ENCODE data around the gene ENTPD7. TPM values are rescaled to one million over a fixed set of nuclear protein-coding genes. Genes with fewer than 3 reads are reported as not detected.

Gene ENTPD7
- total RNA-seq, 1 donor from 2014 or later, result 9.9 TPM

DNA sequence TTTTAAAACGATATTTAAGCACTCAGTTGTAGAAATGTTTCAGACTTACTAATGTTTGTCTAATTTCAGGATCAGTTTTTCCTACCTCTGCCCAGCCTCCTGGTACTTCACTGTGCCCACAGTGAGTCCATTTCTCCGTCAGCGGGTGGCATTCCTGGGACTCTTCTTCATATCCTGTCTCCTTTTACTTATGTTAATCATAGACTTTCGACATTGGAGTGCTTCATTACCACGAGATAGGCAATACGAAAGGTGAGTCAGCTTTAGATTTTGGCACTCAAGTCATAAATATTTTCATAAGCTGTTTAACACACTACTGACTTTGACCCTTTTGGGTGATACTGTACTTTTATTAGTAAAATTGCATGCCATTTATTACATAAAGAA is 2.1 kb downstream of the ENTPD7 start:
- H3K27ac ChIP-seq, result no peak overlapping the region
- DNase-seq (ENCODE audit: low spot score in 2 of 2), result no peak
- intact Hi-C loops (cut with DNase I), result no loop called here

GRCh38 chr10:99665304-99665703 is 6.0 kb downstream of the ENTPD7 start:
- Histone ChIP-seq H3K9me3 (no peaks in the 10 kb centered on the region), H3K27ac (no peak overlapping the region), H3K4me1 (peaks cover 0 to 1% of the 10 kb centered on the region in 2 donors), H3K36me3 (peaks cover 3 to 5% of the 10 kb centered on the region in 2 donors), H3K4me3 (no peak overlapping the region), H3K27me3 (no peaks in the 10 kb centered on the region)
- no peak for DNase-seq (ENCODE audit: low spot score in 2 of 2)
- TF ChIP-seq, protein P1, sequence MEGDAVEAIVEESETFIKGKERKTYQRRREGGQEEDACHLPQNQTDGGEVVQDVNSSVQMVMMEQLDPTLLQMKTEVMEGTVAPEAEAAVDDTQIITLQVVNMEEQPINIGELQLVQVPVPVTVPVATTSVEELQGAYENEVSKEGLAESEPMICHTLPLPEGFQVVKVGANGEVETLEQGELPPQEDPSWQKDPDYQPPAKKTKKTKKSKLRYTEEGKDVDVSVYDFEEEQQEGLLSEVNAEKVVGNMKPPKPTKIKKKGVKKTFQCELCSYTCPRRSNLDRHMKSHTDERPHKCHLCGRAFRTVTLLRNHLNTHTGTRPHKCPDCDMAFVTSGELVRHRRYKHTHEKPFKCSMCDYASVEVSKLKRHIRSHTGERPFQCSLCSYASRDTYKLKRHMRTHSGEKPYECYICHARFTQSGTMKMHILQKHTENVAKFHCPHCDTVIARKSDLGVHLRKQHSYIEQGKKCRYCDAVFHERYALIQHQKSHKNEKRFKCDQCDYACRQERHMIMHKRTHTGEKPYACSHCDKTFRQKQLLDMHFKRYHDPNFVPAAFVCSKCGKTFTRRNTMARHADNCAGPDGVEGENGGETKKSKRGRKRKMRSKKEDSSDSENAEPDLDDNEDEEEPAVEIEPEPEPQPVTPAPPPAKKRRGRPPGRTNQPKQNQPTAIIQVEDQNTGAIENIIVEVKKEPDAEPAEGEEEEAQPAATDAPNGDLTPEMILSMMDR (IDR thresholded peaks at IDR 0.05), result no peak
- intact Hi-C loops (cut with DNase I), result no loop called here

More for the DNA sequence above, 2.1 kb downstream of the ENTPD7 start:
- TF ChIP-seq, protein P1 (IDR thresholded peaks at IDR 0.05), result no peak
- Histone ChIP-seq H3K36me3 (peaks cover 0 to 3% of the 10 kb centered on the region in 2 donors), H3K4me3 (no peak overlapping the region), H3K4me1 (peaks cover 0 to 7% of the 10 kb centered on the region in 2 donors), H3K27me3 (no peaks in the 10 kb centered on the region), H3K9me3 (no peaks in the 10 kb centered on the region)

- H3K9me3 ChIP-seq, result no peaks in the 10 kb centered on the region
- intact Hi-C loops (cut with DNase I), result no loop called here
- peaks cover 3 to 5% of the 10 kb centered on the region in 2 donors for H3K36me3 ChIP-seq
- no peaks in the 10 kb centered on the region for H3K4me1 ChIP-seq
- H3K4me3 ChIP-seq, result no peak overlapping the region
- no peak for DNase-seq (ENCODE audit: low spot score in 2 of 2)
- no peak overlapping the region for H3K27ac ChIP-seq
- TF ChIP-seq, protein P1 (IDR thresholded peaks at IDR 0.05), result no peak
- H3K27me3 ChIP-seq, result no peaks in the 10 kb centered on the region
These were observed 7.9 kb downstream of the ENTPD7 start for GRCh38 chr10:99667108-99667751.

DNA sequence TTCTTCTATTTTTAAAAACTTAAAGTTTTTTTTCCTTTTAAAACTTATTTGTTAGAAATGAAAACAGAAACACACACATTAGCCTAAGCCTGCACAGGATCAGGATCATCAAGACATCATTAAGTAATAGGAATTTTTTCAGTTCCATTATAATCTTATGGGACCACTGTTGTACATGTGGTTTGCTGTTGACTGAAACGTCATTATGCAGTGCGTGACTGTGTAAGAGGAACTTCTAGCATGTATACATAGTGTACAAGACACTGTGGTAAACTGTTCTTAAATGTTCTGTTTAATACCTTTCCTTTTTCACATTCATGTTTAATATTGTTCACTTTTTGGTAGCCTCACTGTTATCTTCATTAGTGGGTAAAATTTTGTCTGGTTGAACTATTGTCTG is 12.1 kb downstream of the ENTPD7 start:
- Histone ChIP-seq H3K27me3 (no peaks in the 10 kb centered on the region), H3K9me3 (no peaks in the 10 kb centered on the region), H3K36me3 (peaks cover 0 to 5% of the 10 kb centered on the region in 2 donors), H3K27ac (no peak overlapping the region), H3K4me1 (no peaks in the 10 kb centered on the region), H3K4me3 (no peak overlapping the region)
- TF ChIP-seq, protein P1 (IDR thresholded peaks at IDR 0.05), result no peak
- intact Hi-C loops (cut with DNase I), result no loop called here
- no peak for DNase-seq (ENCODE audit: low spot score in 2 of 2)

DNA sequence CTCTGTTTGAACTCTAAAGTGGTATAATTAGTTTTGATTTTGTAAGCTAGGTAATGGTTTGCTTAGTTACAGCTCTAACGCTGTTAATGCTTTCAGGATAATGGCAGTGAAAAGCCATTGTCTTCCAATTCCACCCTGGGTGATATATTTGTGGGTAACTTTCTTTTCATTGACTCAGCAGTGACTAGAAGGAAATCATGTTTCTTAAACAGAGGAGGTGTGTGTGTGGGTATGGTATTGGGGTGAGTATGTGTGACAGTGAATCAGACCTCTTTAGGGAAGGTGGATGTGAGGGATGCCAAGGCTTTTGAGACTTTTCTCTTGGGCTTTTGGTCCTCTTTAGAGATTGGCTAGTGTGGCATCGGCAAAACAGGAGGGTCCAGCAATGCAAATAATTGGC is 13.6 kb downstream of the ENTPD7 start:
- Histone ChIP-seq H3K36me3 (no peaks in the 10 kb centered on the region), H3K4me1 (no peaks in the 10 kb centered on the region), H3K27ac (no peak overlapping the region), H3K4me3 (no peak overlapping the region), H3K27me3 (no peaks in the 10 kb centered on the region), H3K9me3 (no peaks in the 10 kb centered on the region)
- TF ChIP-seq, protein P1 (IDR thresholded peaks at IDR 0.05), result no peak
- intact Hi-C loops (cut with DNase I), result no loop called here
- no peak for DNase-seq (ENCODE audit: low spot score in 2 of 2)

DNA sequence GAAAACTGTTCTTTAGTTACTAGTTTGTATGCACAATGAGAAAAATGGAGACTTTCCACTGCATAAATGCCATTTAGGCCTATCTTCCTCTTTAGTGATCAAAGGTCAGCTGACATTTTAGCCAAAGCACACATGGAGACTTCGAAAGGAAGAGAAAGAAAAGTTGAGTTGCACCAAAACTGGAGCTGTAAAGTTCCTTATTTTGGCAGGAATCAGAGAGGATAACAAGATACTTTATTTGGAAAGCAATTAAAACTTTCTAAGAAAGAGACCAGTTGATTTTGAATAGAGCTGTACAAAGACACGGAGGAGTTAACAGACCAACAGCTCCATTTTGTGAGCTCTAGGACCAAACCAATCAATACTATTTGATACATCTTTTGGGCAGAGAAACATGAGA is 14.2 kb downstream of the ENTPD7 start:
- H3K9me3 ChIP-seq, result no peaks in the 10 kb centered on the region
- no peak for DNase-seq (ENCODE audit: low spot score in 2 of 2)
- H3K27me3 ChIP-seq, result no peaks in the 10 kb centered on the region
- no peak overlapping the region for H3K4me3 ChIP-seq
- no peaks in the 10 kb centered on the region for H3K36me3 ChIP-seq
- intact Hi-C loops (cut with DNase I), result no loop called here
- H3K27ac ChIP-seq, result no peak overlapping the region
- H3K4me1 ChIP-seq, result no peaks in the 10 kb centered on the region
- TF ChIP-seq, protein P1 (IDR thresholded peaks at IDR 0.05), result no peak

All from ascending aorta (tissue), 2 donors.